PFSK-1 (cell line): ENCODE data around the gene FIBP.

Source experiments
- POLR2AphosphoS5 ChIP-seq: IDR thresholded peaks from 2 replicates; pipeline ENCODE4 v1.6.1; 2012; ENCODE audit warnings: low read depth, mild to moderate bottlenecking, control low read depth, low read length, moderate library complexity
- TAF1 ChIP-seq: IDR thresholded peaks from 2 replicates; pipeline ENCODE4 v1.6.1; 2012; ENCODE audit warnings: low read length, control low read depth, borderline replicate concordance; ENCODE audit not compliant: insufficient read depth

GRCh38 chr11:65854161-65854592, 34.1 kb downstream of the FIBP start:
- TF ChIP-seq POLR2AphosphoS5 (peak; percentile 41; the same call in 1 of the 2 replicates), TAF1 (no peak)
